ENCODE measurements around the gene ZBTB7C. TPM values are rescaled to one million over a fixed set of nuclear protein-coding genes. Genes with fewer than 3 reads are reported as not detected.
"Not testable (repeated sequence)": the region's sequence is repeated elsewhere in the genome, so short reads cannot be mapped to it uniquely, and the experiment has no call there.

Gene ZBTB7C
- total RNA-seq, 1 donor, result not detected

GRCh38 chr18:48292229-48292628, 117.0 kb downstream of the ZBTB7C start:
- no peak for TF ChIP-seq CTCF (IDR thresholded peaks at IDR 0.05; ENCODE audit: insufficient read depth, low read depth, low read length)
- DNase-seq (ENCODE audit: low read depth), result no peak
- no peak overlapping the region for H3K4me3 ChIP-seq (ENCODE audit: low read depth, low read length)

GRCh38 chr18:48290162-48290926, 118.8 kb downstream of the ZBTB7C start:
- TF ChIP-seq CTCF (IDR thresholded peaks at IDR 0.05; ENCODE audit: insufficient read depth, low read depth, low read length), result no peak
- no peak overlapping the region for H3K4me3 ChIP-seq (ENCODE audit: low read depth, low read length)
- no peak for DNase-seq (ENCODE audit: low read depth)

- no peak for DNase-seq (ENCODE audit: low read depth)
- H3K4me3 ChIP-seq (ENCODE audit: low read depth, low read length), result no peak overlapping the region
- TF ChIP-seq CTCF (IDR thresholded peaks at IDR 0.05; ENCODE audit: insufficient read depth, low read depth, low read length), result no peak
These were observed 124.4 kb downstream of the ZBTB7C start for GRCh38 chr18:48284743-48285142.

GRCh38 chr18:48284011-48284410, 125.2 kb downstream of the ZBTB7C start:
- DNase-seq (ENCODE audit: low read depth); H3K4me3 ChIP-seq (ENCODE audit: low read depth, low read length): not testable (repeated sequence)

GRCh38 chr18:48281460-48281859, 127.7 kb downstream of the ZBTB7C start:
- not testable (repeated sequence) for DNase-seq (ENCODE audit: low read depth); H3K4me3 ChIP-seq (ENCODE audit: low read depth, low read length)

GRCh38 chr18:48279312-48279711, 129.9 kb downstream of the ZBTB7C start:
- no peak overlapping the region for H3K4me3 ChIP-seq (ENCODE audit: low read depth, low read length)
- no peak for TF ChIP-seq CTCF (IDR thresholded peaks at IDR 0.05; ENCODE audit: insufficient read depth, low read depth, low read length)
- DNase-seq (ENCODE audit: low read depth), result no peak

GRCh38 chr18:48278081-48278480, 131.1 kb downstream of the ZBTB7C start:
- no peak for DNase-seq (ENCODE audit: low read depth)
- no peak overlapping the region for H3K4me3 ChIP-seq (ENCODE audit: low read depth, low read length)
- TF ChIP-seq CTCF (IDR thresholded peaks at IDR 0.05; ENCODE audit: insufficient read depth, low read depth, low read length), result no peak

GRCh38 chr18:48274301-48274700, 134.9 kb downstream of the ZBTB7C start:
- H3K4me3 ChIP-seq (ENCODE audit: low read depth, low read length), result no peak overlapping the region
- TF ChIP-seq CTCF (IDR thresholded peaks at IDR 0.05; ENCODE audit: insufficient read depth, low read depth, low read length), result no peak
- DNase-seq (ENCODE audit: low read depth), result no peak
